ENCODE measurements around the gene EDDM3A. TPM values are rescaled to one million over a fixed set of nuclear protein-coding genes. Genes with fewer than 3 reads are reported as not detected.
"Not testable (repeated sequence)": the region's sequence is repeated elsewhere in the genome, so short reads cannot be mapped to it uniquely, and the experiment has no call there.

Gene EDDM3A
- total RNA-seq, 2 donors from 2014 or later: not detected

DNA sequence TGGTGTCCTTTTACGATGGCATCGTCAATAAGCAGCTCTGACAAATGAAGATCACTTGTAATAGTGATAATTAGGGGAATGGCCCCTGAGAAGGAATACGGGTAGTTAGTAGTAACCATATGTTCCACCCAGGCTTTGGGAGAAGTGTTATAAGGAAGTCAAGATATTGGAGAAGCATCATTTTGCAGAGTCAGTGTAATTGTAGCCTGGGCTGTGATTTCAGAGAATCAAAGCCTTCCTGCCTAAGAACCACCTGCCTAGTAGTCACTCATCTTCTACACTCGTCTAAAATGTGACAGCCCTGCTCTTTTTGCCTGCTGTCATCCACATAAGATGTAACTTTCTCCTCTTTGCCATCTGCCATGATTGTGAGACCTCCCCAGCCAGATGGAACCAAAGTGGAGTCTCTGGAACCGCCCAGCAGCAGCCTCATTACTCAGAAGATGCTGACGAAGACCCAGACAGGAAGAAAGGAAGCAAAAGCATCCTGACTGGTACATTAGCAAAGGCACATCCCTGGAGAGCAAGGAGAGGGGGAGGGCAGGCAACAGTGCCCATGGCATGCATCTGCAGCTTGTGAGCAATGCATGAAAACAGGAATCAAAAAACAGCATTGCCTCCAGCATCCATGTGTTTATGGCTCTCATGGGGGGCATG, 12.6 kb upstream of the EDDM3A start:
- intact Hi-C loops (cut with DNase I): no loop called here
- Histone ChIP-seq H3K4me3 (no peak overlapping the region), H3K9me3 (no peaks in the 10 kb centered on the region), H3K27ac (no peak overlapping the region), H3K27me3 (replicated peaks; ENCODE audit: insufficient read depth) (no peaks in the 10 kb centered on the region), H3K36me3 (no peaks in the 10 kb centered on the region), H3K4me1 (replicated peaks) (no peaks in the 10 kb centered on the region)
- WGBS: 79% methylated on average over 6 of the region's 6 CpGs
- TF ChIP-seq, protein P1, sequence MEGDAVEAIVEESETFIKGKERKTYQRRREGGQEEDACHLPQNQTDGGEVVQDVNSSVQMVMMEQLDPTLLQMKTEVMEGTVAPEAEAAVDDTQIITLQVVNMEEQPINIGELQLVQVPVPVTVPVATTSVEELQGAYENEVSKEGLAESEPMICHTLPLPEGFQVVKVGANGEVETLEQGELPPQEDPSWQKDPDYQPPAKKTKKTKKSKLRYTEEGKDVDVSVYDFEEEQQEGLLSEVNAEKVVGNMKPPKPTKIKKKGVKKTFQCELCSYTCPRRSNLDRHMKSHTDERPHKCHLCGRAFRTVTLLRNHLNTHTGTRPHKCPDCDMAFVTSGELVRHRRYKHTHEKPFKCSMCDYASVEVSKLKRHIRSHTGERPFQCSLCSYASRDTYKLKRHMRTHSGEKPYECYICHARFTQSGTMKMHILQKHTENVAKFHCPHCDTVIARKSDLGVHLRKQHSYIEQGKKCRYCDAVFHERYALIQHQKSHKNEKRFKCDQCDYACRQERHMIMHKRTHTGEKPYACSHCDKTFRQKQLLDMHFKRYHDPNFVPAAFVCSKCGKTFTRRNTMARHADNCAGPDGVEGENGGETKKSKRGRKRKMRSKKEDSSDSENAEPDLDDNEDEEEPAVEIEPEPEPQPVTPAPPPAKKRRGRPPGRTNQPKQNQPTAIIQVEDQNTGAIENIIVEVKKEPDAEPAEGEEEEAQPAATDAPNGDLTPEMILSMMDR (IDR thresholded peaks at IDR 0.05): no peak
- TF ChIP-seq POLR2AphosphoS5 (IDR thresholded peaks at IDR 0.05) (no peak), POLR2A (IDR thresholded peaks at IDR 0.05) (no peak)
- DNase-seq (ENCODE audit: low spot score): no peak

DNA sequence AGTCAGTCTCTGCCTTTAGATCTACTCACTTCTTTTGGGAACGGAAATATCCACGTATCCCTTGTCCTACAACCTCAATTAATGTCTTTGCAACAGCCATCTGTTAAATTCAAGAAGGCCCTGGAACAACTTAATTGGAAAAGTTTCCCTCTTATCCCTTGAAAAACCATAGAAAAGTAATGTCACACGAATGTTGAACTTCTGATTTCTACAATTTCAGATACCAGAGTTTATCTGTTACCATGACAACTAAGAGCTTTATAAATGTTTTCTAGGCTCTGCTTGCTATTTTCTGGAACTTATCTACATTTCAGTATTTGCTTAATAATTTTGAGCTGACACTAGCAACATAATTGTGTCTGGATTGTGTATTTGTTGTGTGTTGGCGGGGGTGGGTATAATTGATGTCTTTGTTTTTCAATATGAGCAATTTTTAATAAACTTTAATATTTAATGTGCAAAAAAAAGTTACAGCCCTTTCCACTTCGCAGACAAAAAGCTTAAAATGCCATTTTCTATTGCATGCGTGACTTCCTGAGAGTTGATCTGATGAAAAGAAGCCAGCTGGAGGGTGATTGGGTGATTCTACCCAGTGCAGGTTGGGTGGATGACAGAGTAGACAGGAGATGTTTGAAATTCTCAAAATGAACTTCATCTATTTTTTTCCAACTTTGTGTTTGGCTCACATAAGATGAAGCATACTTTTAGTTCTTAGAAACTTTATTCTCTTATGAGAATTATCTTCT, 11.8 kb upstream of the EDDM3A start:
- H3K4me1 ChIP-seq (replicated peaks): no peaks in the 10 kb centered on the region
- no peaks in the 10 kb centered on the region for H3K36me3 ChIP-seq
- H3K9me3 ChIP-seq: no peaks in the 10 kb centered on the region
- TF ChIP-seq, protein P1 (IDR thresholded peaks at IDR 0.05): no peak
- no peak for TF ChIP-seq POLR2A (IDR thresholded peaks at IDR 0.05)
- no peak for TF ChIP-seq POLR2AphosphoS5 (IDR thresholded peaks at IDR 0.05)
- no peak overlapping the region for H3K27ac ChIP-seq
- intact Hi-C loops (cut with DNase I): no loop called here
- H3K27me3 ChIP-seq (replicated peaks; ENCODE audit: insufficient read depth): no peaks in the 10 kb centered on the region
- no peak overlapping the region for H3K4me3 ChIP-seq
- 54% methylated on average over 6 of the region's 6 CpGs for WGBS
- no peak for DNase-seq (ENCODE audit: low spot score)

DNA sequence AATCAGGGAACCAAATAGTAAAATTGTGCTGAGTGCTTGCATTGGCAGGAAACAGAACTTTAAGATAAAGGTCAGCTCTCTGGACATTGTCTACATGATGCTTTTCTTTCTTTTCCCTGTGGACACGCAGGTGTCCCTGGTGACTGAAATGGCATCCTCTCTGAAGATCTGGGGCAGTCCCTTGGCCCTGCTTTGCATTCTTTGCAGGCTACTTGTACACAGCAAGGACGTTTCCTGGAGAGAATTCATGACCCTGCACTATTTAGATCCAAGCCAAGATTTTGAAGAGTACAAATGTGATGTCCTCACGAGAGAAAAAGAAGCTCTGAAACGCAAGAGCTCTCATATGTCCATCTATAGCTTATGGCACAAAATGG, 11.3 kb upstream of the EDDM3A start:
- 42% methylated on average over 4 of the region's 4 CpGs for WGBS
- Histone ChIP-seq H3K27me3 (replicated peaks; ENCODE audit: insufficient read depth) (no peaks in the 10 kb centered on the region), H3K9me3 (no peaks in the 10 kb centered on the region), H3K27ac (no peak overlapping the region), H3K4me3 (no peak overlapping the region), H3K36me3 (no peaks in the 10 kb centered on the region), H3K4me1 (replicated peaks) (no peaks in the 10 kb centered on the region)
- DNase-seq (ENCODE audit: low spot score): no peak
- TF ChIP-seq, protein P1 (IDR thresholded peaks at IDR 0.05): no peak
- intact Hi-C loops (cut with DNase I): no loop called here

DNA sequence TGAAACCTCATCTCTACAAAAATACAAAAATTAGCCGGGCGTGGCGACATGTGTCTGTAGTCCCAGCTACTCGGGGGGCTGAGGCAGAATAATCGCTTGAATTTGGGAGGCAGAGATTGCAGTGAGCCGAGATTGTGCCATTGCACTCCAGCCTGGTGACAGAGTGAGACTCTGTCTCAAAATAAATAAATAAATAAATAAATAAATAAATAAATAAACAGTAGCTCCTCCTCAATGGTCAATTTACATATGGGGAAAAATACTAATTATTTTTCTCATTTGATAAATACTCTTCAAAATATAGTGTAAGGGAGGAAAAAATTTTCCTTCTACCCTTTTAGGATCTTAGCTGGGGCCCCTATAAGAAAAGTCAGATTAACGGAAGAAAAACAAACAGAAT, 7.4 kb upstream of the EDDM3A start:
- H3K36me3 ChIP-seq; DNase-seq (ENCODE audit: low spot score); H3K27ac ChIP-seq; H3K4me1 ChIP-seq (replicated peaks); H3K27me3 ChIP-seq (replicated peaks; ENCODE audit: insufficient read depth); H3K4me3 ChIP-seq; intact Hi-C loops (cut with DNase I); H3K9me3 ChIP-seq: not testable (repeated sequence)
- WGBS: 98% methylated on average over 7 of the region's 7 CpGs

DNA sequence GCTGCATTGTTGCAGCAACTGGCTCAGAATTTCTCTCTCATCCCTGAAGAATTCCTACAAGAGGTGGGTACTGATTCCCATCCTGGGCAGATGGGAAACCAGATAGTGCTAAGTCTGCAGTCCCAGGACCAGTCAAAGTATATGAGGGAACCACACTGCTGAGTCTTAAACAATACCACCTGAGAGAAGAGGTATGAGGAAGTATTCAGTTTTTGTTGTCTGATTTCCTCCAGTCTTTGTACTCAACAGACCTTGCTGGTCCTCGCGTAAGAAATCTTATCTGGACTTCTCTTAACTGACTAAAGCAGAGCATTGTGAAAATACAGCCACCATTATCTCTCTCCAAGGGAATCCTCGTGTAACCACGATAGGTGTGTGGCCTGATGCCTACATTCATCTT, 3.6 kb upstream of the EDDM3A start:
- 80% methylated on average over 4 of the region's 4 CpGs for WGBS
- Histone ChIP-seq H3K27me3 (replicated peaks; ENCODE audit: insufficient read depth) (no peaks in the 10 kb centered on the region), H3K36me3 (no peaks in the 10 kb centered on the region), H3K4me3 (no peak overlapping the region), H3K27ac (no peak overlapping the region), H3K4me1 (replicated peaks) (no peaks in the 10 kb centered on the region), H3K9me3 (no peaks in the 10 kb centered on the region)
- no peak for DNase-seq (ENCODE audit: low spot score)
- intact Hi-C loops (cut with DNase I): no loop called here
- TF ChIP-seq POLR2A (IDR thresholded peaks at IDR 0.05) (no peak), POLR2AphosphoS5 (IDR thresholded peaks at IDR 0.05) (no peak)
- TF ChIP-seq, protein P1 (IDR thresholded peaks at IDR 0.05): no peak
